Measurements from ENCODE around the gene GRIA2. TPM values are rescaled to one million over a fixed set of nuclear protein-coding genes. Genes with fewer than 3 reads are reported as not detected.

GRIA2 gene
- polyA plus RNA-seq, 3 donors = not detected

DNA sequence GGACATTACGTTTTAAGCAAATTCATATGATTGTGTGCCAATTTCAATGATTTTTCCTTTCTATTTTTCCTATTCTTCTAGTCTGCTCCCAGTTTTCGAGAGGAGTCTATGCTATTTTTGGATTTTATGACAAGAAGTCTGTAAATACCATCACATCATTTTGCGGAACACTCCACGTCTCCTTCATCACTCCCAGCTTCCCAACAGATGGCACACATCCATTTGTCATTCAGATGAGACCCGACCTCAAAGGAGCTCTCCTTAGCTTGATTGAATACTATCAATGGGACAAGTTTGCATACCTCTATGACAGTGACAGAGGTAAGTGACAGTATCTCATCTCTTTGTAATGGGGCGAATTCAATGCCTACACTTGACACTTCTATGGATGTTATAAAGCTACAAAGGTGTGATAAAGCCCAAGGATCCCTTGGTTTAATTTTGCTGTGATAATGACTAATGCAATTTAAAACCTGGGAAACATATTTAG is 83.0 kb downstream of the GRIA2 start:
- Histone ChIP-seq H3K9ac (ENCODE audit: insufficient read depth, low read length, poor library complexity, severe bottlenecking) (no peak overlapping the region), H3K4me1 (ENCODE audit: control insufficient read depth in 1 of 2, insufficient read depth in 2 of 2, low read length in 2 of 2) (no peaks in the 10 kb centered on the region), H3K4me3 (replicated peaks in 1 of 3; ENCODE audit: low read depth in 2 of 3, low read length in 3 of 3) (no peak overlapping the region), H3K9me3 (replicated peaks in 1 of 2; ENCODE audit: control insufficient read depth in 1 of 2, insufficient read depth in 1 of 2, low read length in 2 of 2) (no peaks in the 10 kb centered on the region), H2AFZ (ENCODE audit: insufficient read depth, low read depth, low read length, poor library complexity, severe bottlenecking) (no peak overlapping the region), H3K27ac (ENCODE audit: low read depth in 1 of 2, low read length in 2 of 2) (no peak overlapping the region), H4K20me1 (ENCODE audit: insufficient read depth, low read length) (no peaks in the 10 kb centered on the region), H3K4me2 (replicated peaks; ENCODE audit: extremely low read depth, low read length, poor library complexity, severe bottlenecking) (no peak overlapping the region), H3K36me3 (replicated peaks in 1 of 2; ENCODE audit: control insufficient read depth in 1 of 2, insufficient read depth in 2 of 2, low read length in 2 of 2) (no peaks in the 10 kb centered on the region), H3K79me2 (ENCODE audit: insufficient read depth, low read length) (no peaks in the 10 kb centered on the region), H3K27me3 (ENCODE audit: control insufficient read depth in 2 of 2, insufficient read depth in 2 of 2, low read length in 2 of 2) (no peaks in the 10 kb centered on the region)
- TF ChIP-seq, protein P1, sequence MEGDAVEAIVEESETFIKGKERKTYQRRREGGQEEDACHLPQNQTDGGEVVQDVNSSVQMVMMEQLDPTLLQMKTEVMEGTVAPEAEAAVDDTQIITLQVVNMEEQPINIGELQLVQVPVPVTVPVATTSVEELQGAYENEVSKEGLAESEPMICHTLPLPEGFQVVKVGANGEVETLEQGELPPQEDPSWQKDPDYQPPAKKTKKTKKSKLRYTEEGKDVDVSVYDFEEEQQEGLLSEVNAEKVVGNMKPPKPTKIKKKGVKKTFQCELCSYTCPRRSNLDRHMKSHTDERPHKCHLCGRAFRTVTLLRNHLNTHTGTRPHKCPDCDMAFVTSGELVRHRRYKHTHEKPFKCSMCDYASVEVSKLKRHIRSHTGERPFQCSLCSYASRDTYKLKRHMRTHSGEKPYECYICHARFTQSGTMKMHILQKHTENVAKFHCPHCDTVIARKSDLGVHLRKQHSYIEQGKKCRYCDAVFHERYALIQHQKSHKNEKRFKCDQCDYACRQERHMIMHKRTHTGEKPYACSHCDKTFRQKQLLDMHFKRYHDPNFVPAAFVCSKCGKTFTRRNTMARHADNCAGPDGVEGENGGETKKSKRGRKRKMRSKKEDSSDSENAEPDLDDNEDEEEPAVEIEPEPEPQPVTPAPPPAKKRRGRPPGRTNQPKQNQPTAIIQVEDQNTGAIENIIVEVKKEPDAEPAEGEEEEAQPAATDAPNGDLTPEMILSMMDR (IDR thresholded peaks at IDR 0.05) = no peak
- H3K9me3 Mint-ChIP-seq = no peaks in the 10 kb centered on the region
- no peaks in the 10 kb centered on the region for H3K4me1 Mint-ChIP-seq
- peaks cover 0 to 2% (median 0%) of the 10 kb centered on the region in 3 donors for H3K27me3 Mint-ChIP-seq (ENCODE audit: low read depth in 3 of 3)
- WGBS (ENCODE audit: insufficient coverage) = no CpG with 5 or more reads among the region's 6 CpGs
- H3K27ac Mint-ChIP-seq = no peak overlapping the region
- intact Hi-C loops (cut with micrococcal nuclease) = no loop called here
- no peak for DNase-seq
- no peak overlapping the region for H3K4me3 Mint-ChIP-seq
- no peaks in the 10 kb centered on the region for H3K36me3 Mint-ChIP-seq

DNA sequence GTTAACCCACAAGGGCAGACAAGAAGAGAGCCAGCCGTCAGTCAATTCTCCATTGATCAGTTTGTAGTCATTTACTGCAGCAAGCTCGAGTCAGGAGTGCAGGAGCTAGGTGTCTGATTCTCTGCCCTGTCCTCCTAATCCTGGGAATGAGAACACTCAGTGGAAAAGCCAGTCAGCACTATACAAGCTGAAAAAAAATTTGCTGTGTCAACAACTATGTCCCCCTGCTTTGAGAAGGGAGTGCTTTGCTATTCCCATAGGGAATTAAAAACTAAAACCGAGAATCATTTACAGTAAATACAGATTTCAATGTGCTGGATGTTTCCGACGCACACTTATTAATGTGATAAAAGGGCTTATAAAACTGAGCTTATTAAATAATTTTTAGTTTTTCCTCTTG is 84.2 kb downstream of the GRIA2 start:
- H3K27ac Mint-ChIP-seq = no peak overlapping the region

More for the DNA sequence above, 84.2 kb downstream of the GRIA2 start:
- Histone ChIP-seq H3K27ac (ENCODE audit: low read depth in 1 of 2, low read length in 2 of 2) (no peak overlapping the region), H2AFZ (ENCODE audit: insufficient read depth, low read depth, low read length, poor library complexity, severe bottlenecking) (no peak overlapping the region), H3K79me2 (ENCODE audit: insufficient read depth, low read length) (no peaks in the 10 kb centered on the region), H3K4me1 (ENCODE audit: control insufficient read depth in 1 of 2, insufficient read depth in 2 of 2, low read length in 2 of 2) (no peaks in the 10 kb centered on the region), H3K9me3 (replicated peaks in 1 of 2; ENCODE audit: control insufficient read depth in 1 of 2, insufficient read depth in 1 of 2, low read length in 2 of 2) (no peaks in the 10 kb centered on the region), H3K36me3 (replicated peaks in 1 of 2; ENCODE audit: control insufficient read depth in 1 of 2, insufficient read depth in 2 of 2, low read length in 2 of 2) (no peaks in the 10 kb centered on the region), H3K9ac (ENCODE audit: insufficient read depth, low read length, poor library complexity, severe bottlenecking) (no peak overlapping the region), H3K4me2 (replicated peaks; ENCODE audit: extremely low read depth, low read length, poor library complexity, severe bottlenecking) (no peak overlapping the region), H4K20me1 (ENCODE audit: insufficient read depth, low read length) (no peaks in the 10 kb centered on the region), H3K4me3 (replicated peaks in 1 of 3; ENCODE audit: low read depth in 2 of 3, low read length in 3 of 3) (no peak overlapping the region), H3K27me3 (ENCODE audit: control insufficient read depth in 2 of 2, insufficient read depth in 2 of 2, low read length in 2 of 2) (no peaks in the 10 kb centered on the region)
- 73% methylated on average over 2 of the region's 5 CpGs for WGBS (ENCODE audit: insufficient coverage)
- H3K4me1 Mint-ChIP-seq = no peaks in the 10 kb centered on the region
- H3K27me3 Mint-ChIP-seq (ENCODE audit: low read depth in 3 of 3) = peaks cover 0 to 2% (median 0%) of the 10 kb centered on the region in 3 donors
- TF ChIP-seq, protein P1 (IDR thresholded peaks at IDR 0.05) = no peak
- no peaks in the 10 kb centered on the region for H3K36me3 Mint-ChIP-seq
- intact Hi-C loops (cut with micrococcal nuclease) = no loop called here
- no peak overlapping the region for H3K4me3 Mint-ChIP-seq
- no peaks in the 10 kb centered on the region for H3K9me3 Mint-ChIP-seq
- DNase-seq = no peak
